GM12878 (cell line): ENCODE data around the gene TIMM50. TPM values are rescaled to one million over a fixed set of nuclear protein-coding genes. Genes with fewer than 3 reads are reported as not detected.

Experiments used
- CEBPB ChIP-seq, 2 experiments: fragments of 150-350 bp in 1 of 2; IDR thresholded peaks; 2 replicates each; pipeline ENCODE4 v1.6.1; 2012 to 2014; ENCODE audit warnings: low read depth in 2 of 2, low read length in 2 of 2, borderline replicate concordance in 1 of 2, inconsistent platforms in 1 of 2
- DPF2 ChIP-seq: fragments of 450-650 bp; IDR thresholded peaks from 2 replicates; pipeline ENCODE4 v1.6.1; 2017; ENCODE audit warnings: mild to moderate bottlenecking
- EGR1 ChIP-seq, 2 experiments: IDR thresholded peaks; 1 replicate in 1 of 2; 2 replicates in 1 of 2; pipeline ENCODE4 v1.6.1; 2011 to 2012; ENCODE audit warnings: low read depth in 2 of 2, low read length in 2 of 2, borderline replicate concordance in 1 of 2, mild to moderate bottlenecking in 1 of 2, moderate library complexity in 1 of 2
- EZH2 ChIP-seq: IDR thresholded peaks from 2 replicates; pipeline ENCODE4 v1.6.1; 2012; ENCODE audit warnings: low read depth, mild to moderate bottlenecking, control low read depth, inconsistent platforms, low read length, borderline replicate concordance; ENCODE audit not compliant: control insufficient read depth
- HDAC6 ChIP-seq: fragments of 200-600 bp; sonication (generic); IDR thresholded peaks from one replicate; pipeline ENCODE4 v1.8.0; 2017; ENCODE audit warnings: antibody characterized with exemption; ENCODE audit not compliant: unreplicated experiment
- MYB ChIP-seq: fragments of 150-350 bp; IDR thresholded peaks from 2 replicates; pipeline ENCODE4 v1.6.1; 2014; ENCODE audit warnings: mild to moderate bottlenecking, low read depth, low read length, borderline replicate concordance
- POU2F2 ChIP-seq: IDR thresholded peaks from 3 replicates; pipeline ENCODE4 v1.6.1; 2011; ENCODE audit warnings: low read depth, mild to moderate bottlenecking, low read length, borderline replicate concordance
- SMAD5 ChIP-seq: IDR thresholded peaks from 2 replicates; pipeline ENCODE4 v1.6.1; 2016; ENCODE audit warnings: antibody characterized with exemption, low read depth
- polyA plus RNA-seq, 11 experiments: library from polyadenylated mRNA; depleted of rRNA in 4 of 11; unstranded in 6 of 11; stranded (reverse) in 5 of 11; fragments of >200 nt; fragmentation: Nextera tagmentation in 4 of 11; fragmentation: Illumina TruSeq in 1 of 11; extraction: Ambion mirVana in 4 of 11; extraction: Trizol in 1 of 11; gene quantifications; 1 replicate in 1 of 11; 2 replicates in 10 of 11; pipeline versions ENCODE4 v1.2.1 to v1.2.3, GENCODE V29; 2011 to 2016; ENCODE audit warnings: inconsistent platforms in 2 of 11, missing spikeins in 2 of 11, low read depth in 1 of 11
- total RNA-seq, 4 experiments: library from RNA; depleted of rRNA in 3 of 4; stranded (reverse); fragments of >200 nt in 3 of 4; fragmentation: Illumina TruSeq in 1 of 4; extraction: Trizol in 1 of 4; gene quantifications; 2 replicates each; pipeline versions ENCODE4 v1.2.1 to v1.2.3, GENCODE V29; 2013 to 2021
- TF ChIP-seq, protein P1 (sequence below): fragments of 450-650 bp; IDR thresholded peaks from 2 replicates; pipeline ENCODE4 v1.6.1; 2017; ENCODE audit warnings: borderline replicate concordance
- TF ChIP-seq, protein P2 (sequence below): fragments of 450-650 bp; formaldehyde crosslinking; IDR thresholded peaks from 2 replicates; pipeline ENCODE4 v1.4.0; 2022; ENCODE audit warnings: mild to moderate bottlenecking, moderate library complexity

Gene TIMM50
- total and polyA plus RNA-seq, 10 of the 15 experiments (the other 5 are each of a cell fraction or from before 2014, with no cell fraction given), result 15.6 to 146 (median 101) TPM

- TF ChIP-seq EGR1 (IDR thresholded peaks at IDR 0.05; ENCODE audit: borderline replicate concordance in 1 of 2, low read depth in 2 of 2, low read length in 2 of 2) (no peak), EZH2 (no peak), SMAD5 (no peak), CEBPB (IDR thresholded peaks at IDR 0.05; ENCODE audit: borderline replicate concordance in 1 of 2, low read depth in 2 of 2, low read length in 2 of 2) (no peak), DPF2 (no peak), MYB (no peak), HDAC6 (no peak), POU2F2 (no peak)
- TF ChIP-seq, protein P1, sequence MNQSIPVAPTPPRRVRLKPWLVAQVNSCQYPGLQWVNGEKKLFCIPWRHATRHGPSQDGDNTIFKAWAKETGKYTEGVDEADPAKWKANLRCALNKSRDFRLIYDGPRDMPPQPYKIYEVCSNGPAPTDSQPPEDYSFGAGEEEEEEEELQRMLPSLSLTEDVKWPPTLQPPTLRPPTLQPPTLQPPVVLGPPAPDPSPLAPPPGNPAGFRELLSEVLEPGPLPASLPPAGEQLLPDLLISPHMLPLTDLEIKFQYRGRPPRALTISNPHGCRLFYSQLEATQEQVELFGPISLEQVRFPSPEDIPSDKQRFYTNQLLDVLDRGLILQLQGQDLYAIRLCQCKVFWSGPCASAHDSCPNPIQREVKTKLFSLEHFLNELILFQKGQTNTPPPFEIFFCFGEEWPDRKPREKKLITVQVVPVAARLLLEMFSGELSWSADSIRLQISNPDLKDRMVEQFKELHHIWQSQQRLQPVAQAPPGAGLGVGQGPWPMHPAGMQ, result no peak
- TF ChIP-seq, protein P2, sequence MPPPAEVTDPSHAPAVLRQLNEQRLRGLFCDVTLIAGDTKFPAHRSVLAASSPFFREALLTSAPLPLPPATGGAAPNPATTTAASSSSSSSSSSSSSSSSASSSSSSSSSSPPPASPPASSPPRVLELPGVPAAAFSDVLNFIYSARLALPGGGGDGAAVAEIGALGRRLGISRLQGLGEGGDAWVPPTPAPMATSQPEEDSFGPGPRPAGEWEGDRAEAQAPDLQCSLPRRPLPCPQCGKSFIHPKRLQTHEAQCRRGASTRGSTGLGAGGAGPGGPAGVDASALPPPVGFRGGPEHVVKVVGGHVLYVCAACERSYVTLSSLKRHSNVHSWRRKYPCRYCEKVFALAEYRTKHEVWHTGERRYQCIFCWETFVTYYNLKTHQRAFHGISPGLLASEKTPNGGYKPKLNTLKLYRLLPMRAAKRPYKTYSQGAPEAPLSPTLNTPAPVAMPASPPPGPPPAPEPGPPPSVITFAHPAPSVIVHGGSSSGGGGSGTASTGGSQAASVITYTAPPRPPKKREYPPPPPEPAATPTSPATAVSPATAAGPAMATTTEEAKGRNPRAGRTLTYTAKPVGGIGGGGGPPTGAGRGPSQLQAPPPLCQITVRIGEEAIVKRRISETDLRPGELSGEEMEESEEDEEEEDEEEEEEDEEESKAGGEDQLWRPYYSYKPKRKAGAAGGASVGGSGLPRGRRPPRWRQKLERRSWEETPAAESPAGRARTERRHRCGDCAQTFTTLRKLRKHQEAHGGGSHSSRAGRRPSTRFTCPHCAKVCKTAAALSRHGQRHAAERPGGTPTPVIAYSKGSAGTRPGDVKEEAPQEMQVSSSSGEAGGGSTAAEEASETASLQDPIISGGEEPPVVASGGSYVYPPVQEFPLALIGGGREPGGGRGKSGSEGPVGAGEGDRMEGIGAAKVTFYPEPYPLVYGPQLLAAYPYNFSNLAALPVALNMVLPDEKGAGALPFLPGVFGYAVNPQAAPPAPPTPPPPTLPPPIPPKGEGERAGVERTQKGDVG (CRISPR knock-in tag), result no peak
These were observed 9.8 kb upstream of the TIMM50 start (continued) for GRCh38 chr19:39470724-39471339.
